Natural killer cell (primary cell): ENCODE data around the gene ZNF682. TPM values are rescaled to one million over a fixed set of nuclear protein-coding genes. Genes with fewer than 3 reads are reported as not detected.
A peak's percentile ranks its signal among the peaks of the same experiment; 100 is the strongest.

Source experiments
- ATAC-seq, 3 donors: fragments of 150-1000 bp in 2 of 3; fragments of 200-7000 bp in 1 of 3; cut with Tn5 transposase; 1 replicate in 1 of 3; 2 replicates in 2 of 3; pipeline ENCODE4 v1.10.0; 2021; ENCODE audit warnings: mild to moderate bottlenecking in 2 of 3, moderate library complexity in 2 of 3
- DNase-seq, 2 donors: peaks; one replicate each; pipeline versions ENCODE4 v3.0.0 to v3.0.0-alpha.2; 2013 to 2021; ENCODE audit warnings: mixed read lengths in 1 of 2
- H3K27ac ChIP-seq: one replicate; pipeline ENCODE4 v1.5.1; 2013; ENCODE audit warnings: mild to moderate bottlenecking, low read length
- H3K27me3 ChIP-seq: one replicate; pipeline ENCODE4 v1.6.1; 2013; ENCODE audit warnings: low read length; ENCODE audit not compliant: control insufficient read depth, insufficient read depth
- H3K36me3 ChIP-seq: one replicate; pipeline ENCODE4 v1.6.1; 2013; ENCODE audit warnings: low read length; ENCODE audit not compliant: control insufficient read depth, insufficient read depth
- H3K4me1 ChIP-seq: one replicate; pipeline ENCODE4 v1.6.1; 2013; ENCODE audit warnings: low read length; ENCODE audit not compliant: control insufficient read depth, insufficient read depth
- H3K4me3 ChIP-seq: one replicate; pipeline ENCODE4 v1.5.1; 2013; ENCODE audit warnings: low read length
- H3K9me3 ChIP-seq: one replicate; pipeline ENCODE4 v1.6.1; 2013; ENCODE audit warnings: low read length; ENCODE audit not compliant: control insufficient read depth, insufficient read depth
- H3K27ac Mint-ChIP-seq, 2 donors: one replicate each; pipeline ENCODE4 v1.8.0; 2022; ENCODE audit warnings: mild to moderate bottlenecking in 2 of 2, mixed read lengths in 2 of 2, moderate library complexity in 1 of 2
- H3K27me3 Mint-ChIP-seq, 2 donors: one replicate each; pipeline ENCODE4 v1.8.0; 2022; ENCODE audit warnings: low read depth in 2 of 2, mixed read lengths in 2 of 2
- H3K36me3 Mint-ChIP-seq: one replicate; pipeline ENCODE4 v1.8.0; 2022; ENCODE audit warnings: mixed read lengths
- H3K4me1 Mint-ChIP-seq, 2 donors: one replicate each; pipeline ENCODE4 v1.8.0; 2022; ENCODE audit warnings: mixed read lengths in 2 of 2
- H3K4me3 Mint-ChIP-seq: one replicate; pipeline ENCODE4 v1.8.0; 2022; ENCODE audit warnings: mild to moderate bottlenecking, moderate library complexity, mixed read lengths
- H3K9me3 Mint-ChIP-seq, 2 donors: one replicate each; pipeline ENCODE4 v1.8.0; 2022; ENCODE audit warnings: mixed read lengths in 2 of 2
- CTCF ChIP-seq: fragments of 200-600 bp; IDR thresholded peaks from one replicate; pipeline ENCODE4 v1.8.0; 2022; ENCODE audit warnings: antibody characterized with exemption
- WGBS: methylation state at CpG from one replicate; pipeline ENCODE4 v1.1.7; 2013; ENCODE audit warnings: missing lambda C conversion rate; ENCODE audit not compliant: insufficient coverage; 5-methylcytosine and 5-hydroxymethylcytosine counted together
- intact Hi-C: fragments of 100-400 bp; cut with micrococcal nuclease; formaldehyde crosslinking; loops from one replicate; pipeline ENCODE4 v1.14.2; 2022
- total RNA-seq, 4 donors: library from RNA; stranded (reverse); fragments of 120-200 nt in 1 of 4; gene quantifications; one replicate each; pipeline versions ENCODE4 v1.2.3 to v1.2.4, GENCODE V29; 2013 to 2022

ZNF682 gene
- total RNA-seq, 3 donors from 2014 or later (not counting 1 experiment from before 2014, with no cell fraction given), result 9.6 to 16.1 (median 13.4) TPM

GRCh38 chr19:20079476-20079875 lies 40.2 kb upstream of the ZNF682 start:
- no peak for TF ChIP-seq CTCF
- no peak for ATAC-seq
- H3K9me3 Mint-ChIP-seq, result no peaks in the 10 kb centered on the region
- Histone ChIP-seq H3K36me3 (no peaks in the 10 kb centered on the region), H3K27me3 (no peaks in the 10 kb centered on the region), H3K27ac (no peak overlapping the region), H3K9me3 (peaks cover 4% of the 10 kb centered on the region), H3K4me3 (no peak overlapping the region), H3K4me1 (peaks cover 15% of the 10 kb centered on the region)
- peaks cover 15 to 19% of the 10 kb centered on the region in 2 donors for H3K4me1 Mint-ChIP-seq
- intact Hi-C loops, result loop anchor here (5.0 kb wide), 1 partner anchor 88 kb away; the partner anchor contains the start of gene ZNF486
- H3K36me3 Mint-ChIP-seq, result no peaks in the 10 kb centered on the region
- DNase-seq, result no peak
- H3K27me3 Mint-ChIP-seq, result no peaks in the 10 kb centered on the region
- H3K4me3 Mint-ChIP-seq, result peak overlapping the region; percentile 69
- 89% methylated on average over 8 of the region's 8 CpGs for WGBS
- H3K27ac Mint-ChIP-seq, result no peak overlapping the region

- no peak for TF ChIP-seq CTCF
- Histone ChIP-seq H3K27ac (no peak overlapping the region), H3K4me3 (peak overlapping the region; percentile 51), H3K9me3 (peaks cover 4% of the 10 kb centered on the region), H3K27me3 (no peaks in the 10 kb centered on the region), H3K36me3 (no peaks in the 10 kb centered on the region), H3K4me1 (peaks cover 15% of the 10 kb centered on the region)
- ATAC-seq, result no peak
- intact Hi-C loops, result loop anchor here (5.0 kb wide), 1 partner anchor 89 kb away; the partner anchor contains the start of gene ZNF486
- Mint-ChIP-seq H3K36me3 (no peaks in the 10 kb centered on the region), H3K4me3 (peak overlapping the region; percentile 92), H3K9me3 (no peaks in the 10 kb centered on the region), H3K4me1 (peaks cover 15 to 19% of the 10 kb centered on the region in 2 donors), H3K27ac (peak overlapping the region in 1 of 2 donors; percentile 79), H3K27me3 (no peaks in the 10 kb centered on the region)
- DNase-seq, result peak in 1 of 2 donors; percentile 16
- 6% methylated on average over 18 of the region's 19 CpGs for WGBS
Observed at GRCh38 chr19:20078581-20079031, 39.3 kb upstream of the ZNF682 start.

- H3K9me3 Mint-ChIP-seq, result no peaks in the 10 kb centered on the region
- Histone ChIP-seq H3K27me3 (no peaks in the 10 kb centered on the region), H3K4me1 (peaks cover 15% of the 10 kb centered on the region), H3K27ac (no peak within 1 kb of the TSS), H3K9me3 (no peaks in the 10 kb centered on the region), H3K4me3 (peak within 1 kb of the TSS; percentile 51), H3K36me3 (no peaks in the 10 kb centered on the region)
- ATAC-seq (peak; percentile 96 to 99 (median 96)), DNase-seq (peak; percentile 82 to 95)
- no peaks in the 10 kb centered on the region for H3K27me3 Mint-ChIP-seq
- H3K4me3 Mint-ChIP-seq, result peak within 1 kb of the TSS; percentile 92
- H3K4me1 Mint-ChIP-seq, result peaks cover 15 to 19% of the 10 kb centered on the region in 2 donors
- no peak for TF ChIP-seq CTCF
- 3% methylated on average over 28 of the region's 28 CpGs for WGBS
- H3K27ac Mint-ChIP-seq, result peak within 1 kb of the TSS in 1 of 2 donors; percentile 79
- H3K36me3 Mint-ChIP-seq, result no peaks in the 10 kb centered on the region
- intact Hi-C loops, result loop anchor here (1.0 to 5.0 kb wide), 2 partner anchors 39 to 89 kb away; partner anchors contain the start of genes ZNF486 and ZNF682
Observed at GRCh38 chr19:20077791-20078463, 38.6 kb upstream of the ZNF682 start, which contains the start of gene ZNF90. Gene ZNF90 (plus strand): TSS chr19:20078000. CDS start chr19:20078133, 133 bp downstream.
